GM23248 (cell line): Measurements from ENCODE around the gene FAM163A.

Experiments
- EZH2 ChIP-seq: fragments of 200-600 bp; sonication (generic); IDR thresholded peaks from 2 replicates; pipeline ENCODE4 v1.6.1; 2018; ENCODE audit warnings: antibody characterized with exemption, mild to moderate bottlenecking; ENCODE audit not compliant: insufficient read depth, poor library complexity, severe bottlenecking
- EZH2phosphoT487 ChIP-seq: fragments of 200-600 bp; sonication (generic); IDR thresholded peaks from 2 replicates; pipeline ENCODE4 v1.6.1; 2018; ENCODE audit warnings: antibody characterized with exemption, moderate library complexity, mild to moderate bottlenecking, low read depth; ENCODE audit not compliant: insufficient read depth

GRCh38 chr1:179742717-179743678 is at the start of gene FAM163A:
- peak; percentile 84 for TF ChIP-seq EZH2
- TF ChIP-seq EZH2phosphoT487, result no peak
